CD4-positive, alpha-beta T cell treated with Interleukin-17A for 4 hours (primary cell): ENCODE results near the gene PIAS2.
A peak's percentile ranks its signal among the peaks of the same experiment; 100 is the strongest.
"Not testable (repeated sequence)": the region's sequence is repeated elsewhere in the genome, so short reads cannot be mapped to it uniquely, and the experiment has no call there.

ENCODE experiments used
- DNase-seq: peaks from one replicate; pipeline ENCODE4 v3.0.0-alpha.2; 2020; ENCODE audit warnings: mixed read lengths

The PIAS2 gene

GRCh38 chr18:46917108-46917802, at the start of gene PIAS2, which contains the start of gene KATNAL2:
TSS of gene PIAS2 (minus strand) at chr18:46917507. CDS start at chr18:46917345, 162 bp downstream.
TSS of gene KATNAL2 (plus strand) at chr18:46917602. CDS start at chr18:46946873, 29,271 bp downstream.
- peak; percentile 86 for DNase-seq

- DNase-seq, result not testable (repeated sequence)
These were observed 49.0 kb upstream of the PIAS2 start for GRCh38 chr18:46966266-46966665.

- not testable (repeated sequence) for DNase-seq
These were observed 47.4 kb upstream of the PIAS2 start for GRCh38 chr18:46964579-46965293.

GRCh38 chr18:46963656-46964578, 46.6 kb upstream of the PIAS2 start:
- not testable (repeated sequence) for DNase-seq

GRCh38 chr18:46958209-46958608, 40.9 kb upstream of the PIAS2 start:
- DNase-seq, result no peak

GRCh38 chr18:46953195-46953594, 35.9 kb upstream of the PIAS2 start:
- no peak for DNase-seq

- no peak for DNase-seq
These were observed 32.9 kb upstream of the PIAS2 start for GRCh38 chr18:46950064-46950656.

- DNase-seq, result peak; percentile 51
These were observed 29.5 kb upstream of the PIAS2 start for GRCh38 chr18:46946656-46947282.

GRCh38 chr18:46942646-46943045, 25.3 kb upstream of the PIAS2 start:
- no peak for DNase-seq

GRCh38 chr18:46939998-46940571, 22.8 kb upstream of the PIAS2 start:
- no peak for DNase-seq

- DNase-seq, result no peak
These were observed 22.1 kb upstream of the PIAS2 start for GRCh38 chr18:46939337-46939963.

GRCh38 chr18:46920653-46921052, 3.3 kb upstream of the PIAS2 start:
- no peak for DNase-seq

- no peak for DNase-seq
These were observed 2.8 kb upstream of the PIAS2 start for GRCh38 chr18:46920067-46920466.

- DNase-seq, result peak; percentile 7
These were observed 695 bp upstream of the PIAS2 start for GRCh38 chr18:46917803-46918600.

- peak; percentile 52 for DNase-seq
These were observed 678 bp downstream of the PIAS2 start for GRCh38 chr18:46916551-46917107.

- no peak for DNase-seq
These were observed 1.3 kb downstream of the PIAS2 start for GRCh38 chr18:46915800-46916550.

GRCh38 chr18:46910856-46911255, 6.5 kb downstream of the PIAS2 start:
- DNase-seq, result no peak

- no peak for DNase-seq
These were observed 7.8 kb downstream of the PIAS2 start for GRCh38 chr18:46909497-46909896.

- DNase-seq, result no peak
These were observed 13.9 kb downstream of the PIAS2 start for GRCh38 chr18:46903406-46903805.
